Gastrocnemius medialis (tissue), 4 donors: Measurements from ENCODE around the gene BMP8A.

Source experiments
- CTCF ChIP-seq, 5 experiments: fragments of 450-650 bp in 3 of 5; fragments of 200-600 bp in 2 of 5; sonication (generic) in 2 of 5; IDR thresholded peaks in 4 of 5; conservative IDR thresholded peaks in 1 of 5; 1 replicate in 4 of 5; 2 replicates in 1 of 5; pipeline ENCODE4 v1.5.1; 2016 to 2019; ENCODE audit warnings: antibody characterized with exemption in 5 of 5, mild to moderate bottlenecking in 3 of 5, moderate library complexity in 3 of 5
- POLR2A ChIP-seq, 2 donors: fragments of 450-650 bp; IDR thresholded peaks; one replicate each; pipeline ENCODE4 v1.6.1; 2017; ENCODE audit warnings: antibody characterized with exemption in 2 of 2, mild to moderate bottlenecking in 2 of 2, moderate library complexity in 2 of 2

GRCh38 chr1:39524171-39524570 is 32.7 kb downstream of the BMP8A start:
- TF ChIP-seq CTCF (IDR thresholded peaks at IDR 0.05 in 4 of 5, conservative IDR thresholded peaks at IDR 0.05 in 1 of 5) (no peak), POLR2A (IDR thresholded peaks at IDR 0.05) (no peak)
